H1 (cell line): Measurements from ENCODE around the gene A4GALT. TPM values are rescaled to one million over a fixed set of nuclear protein-coding genes. Genes with fewer than 3 reads are reported as not detected.
A peak's percentile ranks its signal among the peaks of the same experiment; 100 is the strongest.

Experiments
- CTCF ChIA-PET: fragments of 300-600 bp; sonication (Branson Sonifier 250); formaldehyde crosslinking; loops from one replicate; lab custom pipeline; 2021; ENCODE audit not compliant: partially characterized antibody; lab: Charles Lee
- POLR2A ChIA-PET: fragments of 300-600 bp; sonication (Branson Sonifier 250); formaldehyde crosslinking; loops from one replicate; lab custom pipeline; 2021; ENCODE audit warnings: inconsistent platforms; ENCODE audit not compliant: partially characterized antibody; lab: Charles Lee
- DNase-seq, 2 experiments: peaks; one replicate each; pipeline versions ENCODE4 v3.0.0 to v3.0.0-alpha.2; 2010 to 2022; ENCODE audit warnings: low spot score in 2 of 2, low read depth in 1 of 2, mixed read lengths in 1 of 2
- FAIRE-seq: peaks from 2 replicates; lab custom pipeline; 2011; peaks lifted over from hg19 to GRCh38; lab: Jason Lieb, UNC
- H2AFZ ChIP-seq: 2 replicates; pipeline ENCODE4 v1.8.1; 2012; ENCODE audit warnings: low read length, inconsistent platforms
- H2AK5ac ChIP-seq: 2 replicates; pipeline ENCODE4 v1.6.1; 2013; ENCODE audit warnings: low read depth, low read length
- H2BK120ac ChIP-seq: replicated peaks from 2 replicates; pipeline ENCODE3; 2013; ENCODE audit warnings: low read depth, low read length, inconsistent platforms
- H2BK12ac ChIP-seq: 2 replicates; pipeline ENCODE4 v1.6.1; 2013; ENCODE audit warnings: low read depth, low read length
- H2BK15ac ChIP-seq: 2 replicates; pipeline ENCODE4 v1.6.1; 2013; ENCODE audit warnings: low read length
- H2BK20ac ChIP-seq: 2 replicates; pipeline ENCODE4 v1.6.1; 2013; ENCODE audit warnings: low read length
- H2BK5ac ChIP-seq: 2 replicates; pipeline ENCODE4 v1.6.1; 2013; ENCODE audit warnings: low read depth, low read length
- H3K14ac ChIP-seq: 2 replicates; pipeline ENCODE4 v1.6.1; 2013; ENCODE audit warnings: inconsistent platforms; ENCODE audit not compliant: insufficient read length
- H3K18ac ChIP-seq: 2 replicates; pipeline ENCODE4 v1.6.1; 2013; ENCODE audit warnings: low read length; ENCODE audit errors: extremely low read depth
- H3K23ac ChIP-seq: 2 replicates; pipeline ENCODE4 v1.6.1; 2013; ENCODE audit warnings: inconsistent platforms; ENCODE audit not compliant: insufficient read length
- H3K23me2 ChIP-seq: 2 replicates; pipeline ENCODE4 v1.6.1; 2013; ENCODE audit warnings: low read depth, low read length
- H3K27ac ChIP-seq: 2 replicates; pipeline ENCODE4 v1.6.1; 2011; ENCODE audit warnings: low read depth, low read length, inconsistent platforms
- H3K27me3 ChIP-seq, 4 experiments: replicated peaks in 1 of 4; 1 replicate in 1 of 4; 2 replicates in 3 of 4; pipeline versions ENCODE4 v1.6.1 to v1.8.1; 2011 to 2013; ENCODE audit warnings: low read length in 3 of 4, mild to moderate bottlenecking in 3 of 4, inconsistent platforms in 2 of 4, mixed read lengths in 2 of 4, moderate library complexity in 1 of 4; ENCODE audit not compliant: control insufficient read depth in 3 of 4, insufficient read depth in 3 of 4; ENCODE audit errors: extremely low read depth in 1 of 4
- H3K36me3 ChIP-seq, 4 experiments: 2 replicates each; pipeline versions ENCODE4 v1.6.1 to v1.8.1; 2011 to 2013; ENCODE audit warnings: mild to moderate bottlenecking in 4 of 4, low read length in 3 of 4, moderate library complexity in 2 of 4, control low read depth in 1 of 4, inconsistent platforms in 1 of 4; ENCODE audit not compliant: insufficient read depth in 4 of 4, control insufficient read depth in 2 of 4
- H3K4ac ChIP-seq: replicated peaks from 2 replicates; pipeline ENCODE3; 2013; ENCODE audit warnings: low read length, low read depth, mixed read lengths, inconsistent platforms; ENCODE audit not compliant: insufficient read length
- H3K4me1 ChIP-seq, 4 experiments: replicated peaks in 1 of 4; 1 replicate in 1 of 4; 2 replicates in 3 of 4; pipeline versions ENCODE4 v1.6.1 to v1.8.1; 2011 to 2013; ENCODE audit warnings: low read length in 3 of 4, inconsistent platforms in 2 of 4, mixed read lengths in 1 of 4; ENCODE audit not compliant: insufficient read depth in 4 of 4, control insufficient read depth in 3 of 4
- H3K4me2 ChIP-seq, 2 experiments: 2 replicates each; pipeline versions ENCODE4 v1.6.1 to v1.8.1; 2011 to 2013; ENCODE audit warnings: low read depth in 2 of 2, low read length in 2 of 2, control low read depth in 1 of 2, inconsistent platforms in 1 of 2, mild to moderate bottlenecking in 1 of 2; ENCODE audit not compliant: insufficient read depth in 1 of 2
- H3K4me3 ChIP-seq, 4 experiments: fragments of 200-600, 300-600 bp in 1 of 4; sonication (generic), shearing (Covaris generic), sonication (Bioruptor Twin) in 1 of 4; 2 replicates each; pipeline versions ENCODE4 v1.5.1 to v1.8.1; 2011 to 2016; ENCODE audit warnings: low read length in 4 of 4, low read depth in 3 of 4, control low read depth in 2 of 4, inconsistent platforms in 2 of 4, mild to moderate bottlenecking in 2 of 4, mixed read lengths in 1 of 4, moderate library complexity in 1 of 4; ENCODE audit not compliant: insufficient read depth in 2 of 4; ENCODE audit errors: extremely low read depth in 1 of 4
- H3K56ac ChIP-seq: replicated peaks from 2 replicates; pipeline ENCODE3; 2013; ENCODE audit warnings: low read depth, mild to moderate bottlenecking, mixed read lengths, low read length, inconsistent platforms; ENCODE audit not compliant: insufficient read length
- H3K79me1 ChIP-seq: 2 replicates; pipeline ENCODE4 v1.6.1; 2013; ENCODE audit warnings: low read depth, low read length, control low read depth
- H3K79me2 ChIP-seq, 2 experiments: 2 replicates each; pipeline versions ENCODE4 v1.6.1 to v1.8.1; 2012 to 2013; ENCODE audit warnings: low read length in 2 of 2, mild to moderate bottlenecking in 2 of 2, inconsistent platforms in 1 of 2; ENCODE audit not compliant: insufficient read depth in 2 of 2, control insufficient read depth in 1 of 2
- H3K9ac ChIP-seq, 4 experiments: replicated peaks in 1 of 4; 1 replicate in 1 of 4; 2 replicates in 3 of 4; pipeline versions ENCODE4 v1.6.1 to v1.8.1; 2011 to 2013; ENCODE audit warnings: low read depth in 3 of 4, low read length in 3 of 4, control low read depth in 2 of 4, mild to moderate bottlenecking in 2 of 4, moderate library complexity in 2 of 4, inconsistent platforms in 1 of 4; ENCODE audit errors: extremely low read depth in 1 of 4
- H3K9me3 ChIP-seq, 2 experiments: 2 replicates each; pipeline versions ENCODE4 v1.6.1 to v1.8.1; 2012 to 2013; ENCODE audit warnings: mild to moderate bottlenecking in 2 of 2, moderate library complexity in 2 of 2, control low read depth in 1 of 2, inconsistent platforms in 1 of 2, low read depth in 1 of 2, low read length in 1 of 2, mixed read lengths in 1 of 2; ENCODE audit not compliant: insufficient read depth in 2 of 2
- H4K20me1 ChIP-seq, 2 experiments: replicated peaks in 1 of 2; 2 replicates each; pipeline versions ENCODE3 to v1.8.1; 2011 to 2013; ENCODE audit warnings: inconsistent platforms in 2 of 2, low read length in 2 of 2, mild to moderate bottlenecking in 1 of 2; ENCODE audit not compliant: insufficient read depth in 2 of 2, control insufficient read depth in 1 of 2
- H4K5ac ChIP-seq: 2 replicates; pipeline ENCODE4 v1.6.1; 2013; ENCODE audit warnings: low read length, low read depth, mixed read lengths, inconsistent platforms; ENCODE audit not compliant: insufficient read length
- H4K8ac ChIP-seq: 2 replicates; pipeline ENCODE4 v1.8.0; 2013; ENCODE audit warnings: mild to moderate bottlenecking, moderate library complexity, low read length, inconsistent platforms; ENCODE audit not compliant: insufficient read depth; ENCODE audit errors: extremely low read depth
- H4K91ac ChIP-seq: replicated peaks from 2 replicates; pipeline ENCODE3; 2013; ENCODE audit warnings: low read length, mixed read lengths, inconsistent platforms; ENCODE audit not compliant: insufficient read length
- ASH2L ChIP-seq: fragments of 200-600, 300-600 bp; sonication (generic); IDR thresholded peaks from one replicate; pipeline ENCODE4 v1.7.1; 2017; ENCODE audit warnings: low read length
- CBX5 ChIP-seq: fragments of 300-800, 300-1000 bp; sonication (generic); IDR thresholded peaks from 2 replicates; pipeline ENCODE4 v1.7.1; 2016; ENCODE audit warnings: antibody characterized with exemption, low read length, low read depth
- CHD2 ChIP-seq: IDR thresholded peaks from 2 replicates; pipeline ENCODE4 v1.6.1; 2012; ENCODE audit warnings: low read length, improper control_type of control experiment
- FOSL1 ChIP-seq: IDR thresholded peaks from 2 replicates; pipeline ENCODE4 v1.6.1; 2011; ENCODE audit warnings: mild to moderate bottlenecking, low read depth, low read length, moderate library complexity; ENCODE audit not compliant: insufficient read depth
- KDM1A ChIP-seq: fragments of 200-600, 300-600 bp; sonication (generic); IDR thresholded peaks from 2 replicates; pipeline ENCODE4 v1.7.1; 2016; ENCODE audit warnings: mild to moderate bottlenecking, low read length, borderline replicate concordance
- KDM5A ChIP-seq: fragments of 200-600 bp; IDR thresholded peaks from 2 replicates; pipeline ENCODE4 v1.7.1; 2012; ENCODE audit warnings: mild to moderate bottlenecking, low read length, inconsistent platforms, mixed read lengths
- RXRA ChIP-seq: IDR thresholded peaks from 2 replicates; pipeline ENCODE4 v1.6.1; 2011; ENCODE audit warnings: low read depth, mild to moderate bottlenecking, low read length, moderate library complexity; ENCODE audit not compliant: insufficient read depth
- SAP30 ChIP-seq: fragments of 300-600 bp; sonication (generic); IDR thresholded peaks from 2 replicates; pipeline ENCODE4 v1.7.1; 2012; ENCODE audit warnings: low read length, moderate library complexity, mild to moderate bottlenecking, inconsistent platforms; ENCODE audit not compliant: insufficient read depth, insufficient replicate concordance
- SRF ChIP-seq: IDR thresholded peaks from 2 replicates; pipeline ENCODE4 v1.6.1; 2011; ENCODE audit warnings: mild to moderate bottlenecking, low read depth, low read length, moderate library complexity
- YY1 ChIP-seq: IDR thresholded peaks from 2 replicates; pipeline ENCODE4 v1.6.1; 2011; ENCODE audit warnings: low read depth, mild to moderate bottlenecking, low read length
- WGBS, 2 experiments: shearing (Covaris generic) in 1 of 2; methylation state at CpG; one replicate each; pipeline versions ENCODE4 v1.1.6 to v1.1.7; 2013 to 2015; ENCODE audit warnings: low lambda C conversion rate in 2 of 2, mixed read lengths in 2 of 2, inconsistent platforms in 1 of 2, low coverage in 1 of 2, missing lambda C conversion rate in 1 of 2; ENCODE audit not compliant: insufficient replicate concordance in 2 of 2, insufficient coverage in 1 of 2, insufficient read length in 1 of 2; ENCODE audit errors: extremely low coverage in 1 of 2, missing lambda C conversion rate in 1 of 2; 5-methylcytosine and 5-hydroxymethylcytosine counted together
- polyA plus RNA-seq, 7 experiments: library from polyadenylated mRNA; depleted of rRNA in 3 of 7; stranded (reverse) in 5 of 7; unstranded in 2 of 7; fragments of >200 nt in 5 of 7; fragments of 200-250 nt in 2 of 7; gene quantifications; 1 replicate in 5 of 7; 2 replicates in 1 of 7; 4 replicates in 1 of 7; pipeline versions ENCODE4 v1.2.1 to v1.2.3, GENCODE V29; 2011 to 2013; ENCODE audit warnings: missing spikeins in 2 of 7, mixed read lengths in 2 of 7
- total RNA-seq: library from RNA; stranded (reverse); fragmentation: NEBNext Ultra II Directional; extraction: Animal tissue kit (Norgen Biotek cat#: 25700); gene quantifications from 2 replicates; pipeline ENCODE4 v1.2.1, GENCODE V29; 2021

A4GALT gene
- total and polyA plus RNA-seq, 2 of the 8 experiments (the other 6 are each of a cell fraction or from before 2014, with no cell fraction given), result 7.2 to 13.8 TPM

DNA sequence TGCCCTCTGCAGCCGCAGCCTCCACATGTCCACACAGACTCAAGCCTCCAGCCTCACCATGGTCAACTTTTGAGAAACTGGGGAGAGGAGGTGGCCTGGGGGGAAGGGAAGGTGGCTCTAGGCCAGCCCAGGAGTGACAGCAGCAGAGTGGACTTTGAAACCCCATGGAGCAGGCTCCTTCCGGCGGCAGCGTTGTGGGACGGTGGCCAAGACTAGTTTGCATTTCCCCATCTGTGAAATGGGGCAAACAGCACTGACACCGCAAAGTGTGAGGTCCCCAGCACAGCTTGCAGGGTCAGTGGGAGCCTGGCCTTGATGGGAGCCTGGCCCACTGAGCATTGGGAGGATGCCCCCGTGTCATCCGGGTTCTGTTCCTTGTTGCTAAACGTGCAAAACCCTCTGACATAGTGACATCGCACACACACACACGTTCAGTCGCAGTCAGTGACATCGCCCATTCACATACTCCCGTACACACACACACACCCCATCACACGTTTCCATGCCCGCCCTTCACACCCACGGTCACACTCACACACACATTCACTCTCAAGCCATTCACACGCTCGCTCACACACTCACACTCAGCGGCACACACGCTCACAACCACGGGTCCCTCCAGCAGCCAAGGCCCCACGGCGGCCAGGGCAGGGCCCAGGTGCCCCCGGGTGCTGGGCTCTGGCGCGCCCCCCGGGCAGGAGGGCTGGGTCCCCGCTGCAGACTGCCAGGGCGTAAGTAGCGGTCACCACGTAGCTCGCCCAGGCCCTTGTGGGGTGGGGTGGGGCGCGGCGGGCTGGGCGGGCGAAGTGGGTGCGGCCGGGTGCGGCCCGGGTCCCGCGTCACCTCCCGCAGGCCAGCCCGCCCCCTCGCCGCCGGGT is 72.1 kb downstream of the A4GALT start:
- no peaks in the 10 kb centered on the region for H3K9me3 ChIP-seq
- peak overlapping the region; percentile 88 for H4K8ac ChIP-seq
- H4K20me1 ChIP-seq, result peaks cover 7 to 9% of the 10 kb centered on the region in 2 experiments
- H3K27me3 ChIP-seq, result peaks cover 0 to 2% (median 0%) of the 10 kb centered on the region in 4 experiments; a peak in 1 of 7 replicates
- no peak overlapping the region for H2AFZ ChIP-seq
- peak overlapping the region; percentile 63 to 80 (median 71) for H3K9ac ChIP-seq
- ChIA-PET POLR2A (interaction anchor here (0.7 to 9.4 kb wide), 11 partner anchors 9 to 366 kb away, joined by 3 to 74 read pairs (median 3); partner anchors contain the start of genes PACSIN2 and POLDIP3), CTCF (interaction anchor here (0.7 to 1.4 kb wide), 4 partner anchors 12 to 526 kb away, joined by 3 to 5 read pairs (median 4); no protein-coding TSS in a partner anchor)
- no peak overlapping the region for H2BK15ac ChIP-seq
- H3K23me2 ChIP-seq, result peaks cover 8% of the 10 kb centered on the region
- H3K4me1 ChIP-seq, result peaks cover 5 to 24% (median 18%) of the 10 kb centered on the region in 4 experiments
- no peak overlapping the region for H3K18ac ChIP-seq
- no peak overlapping the region for H3K14ac ChIP-seq
- peak overlapping the region; percentile 71 for H3K4ac ChIP-seq
- H3K23ac ChIP-seq, result no peak overlapping the region
- DNase-seq (no peak), FAIRE-seq (no peak)
- WGBS, 2 experiments, result 27% methylated on average over 33 of the region's 49 CpGs; no CpG with 5 or more reads in 1 of the 2 experiments
- H3K79me2 ChIP-seq, result peaks cover 0 to 30% of the 10 kb centered on the region in 2 experiments; a peak in 2 of 4 replicates
- peak overlapping the region; percentile 85 for H4K91ac ChIP-seq
- no peak overlapping the region for H2BK120ac ChIP-seq
- 0 out of 2 replicates have a peak overlapping the region, but pooled peaks have one; percentile 45 for H2BK12ac ChIP-seq
- H2BK20ac ChIP-seq, result no peak overlapping the region
- H3K4me2 ChIP-seq, result peak overlapping the region; percentile 93 to 99
- H3K56ac ChIP-seq, result no peak overlapping the region
- peak overlapping the region; percentile 65; the same call in 1 of the 2 replicates for H2AK5ac ChIP-seq
- no peak overlapping the region; the same call in 1 of the 2 replicates for H3K27ac ChIP-seq
- peak overlapping the region; percentile 82 to 98 (median 90) for H3K4me3 ChIP-seq
- no peaks in the 10 kb centered on the region for H3K36me3 ChIP-seq
- peaks cover 22% of the 10 kb centered on the region for H3K79me1 ChIP-seq
- peak overlapping the region; percentile 79; the same call in 1 of the 2 replicates for H2BK5ac ChIP-seq
- H4K5ac ChIP-seq, result no peak overlapping the region
- no peak for TF ChIP-seq YY1
- TF ChIP-seq KDM5A, result 0 out of 2 replicates have a peak, but pooled peaks have one; percentile 29
- no peak for TF ChIP-seq KDM1A
- TF ChIP-seq CBX5, result no peak
- TF ChIP-seq SAP30, result peak; percentile 18
- no peak for TF ChIP-seq ASH2L
- no peak for TF ChIP-seq CHD2
- no peak for TF ChIP-seq FOSL1
- TF ChIP-seq RXRA, result no peak
- no peak for TF ChIP-seq SRF
